Fibroblast of skin of left biceps (primary cell): ENCODE data around the gene EMC8.

Experiments
- DNase-seq, 2 experiments: peaks; one replicate each; pipeline ENCODE4 v3.0.0-alpha.2; 2013; ENCODE audit warnings: low read depth in 2 of 2

Gene EMC8

DNA sequence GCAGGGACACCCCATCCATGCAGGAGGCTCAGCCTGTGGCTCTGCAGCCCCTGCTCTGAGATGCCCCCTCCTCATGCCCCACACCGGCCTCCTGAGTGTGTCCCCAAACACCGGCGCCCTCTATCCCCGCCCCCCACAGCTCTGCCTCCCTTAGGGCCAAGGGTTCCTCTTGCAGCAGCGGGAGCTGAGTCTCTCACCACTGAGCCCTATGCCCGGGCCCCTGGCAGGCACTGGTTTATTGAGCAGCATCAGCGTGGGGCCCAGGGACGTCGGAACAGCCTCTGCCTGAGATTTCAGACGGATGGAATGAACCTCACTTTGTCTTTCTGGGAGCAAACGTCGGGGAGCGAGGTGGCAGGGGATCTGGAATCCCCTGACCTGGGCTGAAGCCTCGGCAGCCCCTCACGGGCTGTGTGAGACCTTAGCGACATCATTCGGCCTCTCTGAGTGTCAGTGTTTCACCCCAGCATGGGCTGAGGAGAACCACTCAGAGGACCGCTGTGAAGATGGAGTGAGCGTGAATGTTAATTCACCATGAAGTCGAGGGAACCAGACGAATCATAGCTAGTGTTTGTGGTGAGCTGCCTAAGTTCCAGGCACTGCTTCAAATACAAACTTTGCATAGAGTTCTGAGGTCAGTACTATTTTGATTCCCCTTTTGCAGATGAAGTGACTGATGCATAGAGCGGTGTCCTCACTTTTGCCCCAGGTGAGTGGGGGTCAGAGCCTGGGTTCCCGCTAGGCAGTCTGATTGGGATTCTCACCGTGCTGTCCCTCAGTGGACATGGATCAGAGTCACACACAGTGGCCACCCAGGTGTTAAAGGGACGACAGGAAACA, 43.2 kb downstream of the EMC8 start:
- DNase-seq, result no peak

DNA sequence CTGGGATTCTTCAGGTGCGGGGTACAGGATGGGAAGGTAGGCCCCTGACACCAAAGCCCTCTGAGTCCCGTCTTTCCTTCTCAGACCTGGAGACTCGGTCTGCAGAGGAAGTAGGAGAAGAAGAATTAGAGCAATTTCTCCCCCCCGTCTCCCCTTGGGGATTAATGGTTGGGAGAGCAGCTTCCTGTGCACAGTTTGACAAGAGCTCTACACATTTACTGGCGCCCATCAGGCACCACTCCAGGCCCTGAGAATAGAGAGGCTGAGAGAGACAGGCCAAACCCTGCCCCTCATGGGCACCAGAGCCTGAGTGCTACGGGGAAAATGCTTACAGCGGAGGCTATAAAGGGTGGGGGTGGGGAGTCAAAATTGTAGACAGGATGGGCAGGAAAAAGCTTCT, 44.9 kb downstream of the EMC8 start:
- DNase-seq, result no peak

DNA sequence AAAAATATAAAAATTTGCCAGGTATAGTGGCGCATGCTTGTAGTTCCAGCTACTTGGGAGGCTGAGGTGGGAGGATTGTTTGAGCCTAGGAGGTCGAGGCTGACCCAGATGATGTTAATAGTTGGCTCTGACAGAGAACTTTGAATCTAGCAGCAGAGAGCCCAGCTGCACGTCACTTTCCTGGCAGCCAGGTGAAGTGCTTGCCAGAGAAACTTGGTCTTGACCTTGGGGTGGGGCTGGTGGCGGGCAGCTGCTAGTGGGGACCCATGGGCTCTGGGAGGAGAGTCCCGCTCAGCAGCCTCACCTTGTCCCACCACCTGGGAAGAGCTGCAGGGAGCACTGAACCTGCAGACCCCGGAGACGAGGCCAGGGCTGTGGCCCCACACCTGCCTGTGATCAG, 45.4 kb downstream of the EMC8 start:
- no peak for DNase-seq

DNA sequence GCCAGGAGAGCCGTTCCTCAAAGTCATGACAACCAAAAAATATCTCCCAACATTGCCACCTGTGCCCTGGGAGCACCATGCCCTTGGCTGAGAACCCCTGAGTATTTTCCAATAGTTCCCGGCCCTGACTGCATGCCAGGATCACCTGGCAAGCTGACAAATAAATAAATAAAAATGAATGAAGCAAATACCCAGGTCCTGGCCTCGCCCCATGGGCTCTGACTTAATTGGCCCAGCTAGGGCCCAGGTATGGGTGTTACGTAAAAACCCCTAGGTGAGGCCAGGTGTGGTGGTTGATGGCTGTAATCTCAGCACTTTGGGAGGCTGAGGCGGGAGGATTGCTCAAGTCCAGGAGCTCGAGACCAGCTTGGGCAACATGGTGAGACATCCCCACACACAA, 45.8 kb downstream of the EMC8 start:
- no peak for DNase-seq

DNA sequence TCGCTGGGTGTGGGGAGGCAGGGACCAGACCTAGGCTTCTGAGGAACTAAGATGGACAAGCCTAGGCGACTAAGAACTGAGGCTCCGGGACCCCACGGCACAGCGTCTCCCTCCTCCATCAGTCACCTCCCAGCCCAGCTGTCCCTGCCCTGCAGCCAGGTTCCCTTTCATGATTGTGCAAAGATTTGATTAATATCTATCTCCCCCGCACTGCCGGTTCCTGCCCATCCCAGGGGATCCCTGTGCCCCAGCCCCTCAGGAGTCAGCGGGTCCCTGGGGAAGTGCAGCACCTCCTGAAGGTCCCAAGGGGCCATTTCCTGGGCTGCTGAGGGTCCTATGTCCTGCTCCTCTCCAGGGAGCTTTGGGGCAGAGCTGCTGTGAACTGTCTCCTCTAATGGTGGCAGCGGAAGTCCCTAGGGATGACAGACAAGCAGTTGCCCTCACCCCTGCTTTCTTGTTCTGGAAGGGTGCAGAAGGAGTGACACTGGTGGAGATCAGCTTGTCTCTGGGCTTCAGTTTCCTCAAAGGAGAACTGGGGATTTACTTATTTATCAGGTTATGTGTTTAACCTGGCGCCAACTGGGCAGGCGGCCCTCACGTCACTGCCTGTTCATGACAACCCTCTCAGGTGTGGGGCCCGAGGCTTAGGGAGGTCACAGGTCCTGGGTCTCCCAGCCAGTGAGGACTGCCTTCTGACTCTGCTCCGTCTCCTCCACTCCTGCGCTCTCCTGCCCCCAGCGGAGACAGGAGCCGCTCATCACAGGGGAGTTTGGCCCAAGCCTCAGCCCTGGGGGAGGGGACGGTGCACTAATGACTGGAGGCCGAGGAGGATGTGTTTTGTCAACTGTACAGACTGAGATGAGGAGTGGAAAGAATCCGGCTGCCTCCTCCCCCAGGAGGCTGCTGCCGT, 46.6 kb downstream of the EMC8 start:
- no peak for DNase-seq

DNA sequence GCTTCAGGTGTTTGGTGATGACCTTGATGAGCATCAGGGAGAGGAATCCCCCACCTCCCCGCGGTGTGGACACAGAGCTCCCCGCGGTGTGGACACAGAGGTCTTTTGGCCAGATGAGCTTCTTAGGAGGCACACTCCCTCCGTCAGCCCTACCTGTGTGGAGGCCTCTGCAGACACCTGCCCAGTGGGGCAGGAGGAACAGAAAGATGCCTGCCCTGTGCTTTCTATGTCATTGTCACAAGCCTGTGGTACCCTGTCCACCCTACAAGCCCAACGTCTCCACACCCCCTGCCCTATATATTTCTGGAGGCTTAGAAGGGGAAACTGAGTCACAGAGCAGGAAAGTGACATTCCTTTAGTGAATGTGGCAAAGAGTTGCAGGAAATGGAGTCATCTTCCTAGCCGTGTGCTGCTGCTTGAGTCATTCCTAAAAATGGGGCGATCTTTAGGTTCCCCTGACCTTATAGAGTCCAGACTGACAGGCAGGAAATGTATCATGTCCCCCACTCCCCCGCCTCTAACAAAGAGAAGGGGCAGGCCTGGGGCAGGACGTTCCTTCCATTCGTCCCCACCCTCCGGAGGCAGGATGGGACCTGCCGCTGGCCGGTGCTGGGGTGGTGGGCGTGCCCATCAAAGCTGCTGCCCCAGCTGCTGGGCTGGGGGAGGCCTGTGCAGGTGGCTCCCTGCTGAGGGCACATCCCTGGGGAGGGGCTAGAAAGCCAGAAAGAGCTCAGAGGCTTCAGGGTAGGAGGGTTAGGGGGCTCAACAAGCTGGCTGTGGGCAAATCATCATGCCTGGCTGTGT, 47.4 kb downstream of the EMC8 start:
- DNase-seq, result no peak

DNA sequence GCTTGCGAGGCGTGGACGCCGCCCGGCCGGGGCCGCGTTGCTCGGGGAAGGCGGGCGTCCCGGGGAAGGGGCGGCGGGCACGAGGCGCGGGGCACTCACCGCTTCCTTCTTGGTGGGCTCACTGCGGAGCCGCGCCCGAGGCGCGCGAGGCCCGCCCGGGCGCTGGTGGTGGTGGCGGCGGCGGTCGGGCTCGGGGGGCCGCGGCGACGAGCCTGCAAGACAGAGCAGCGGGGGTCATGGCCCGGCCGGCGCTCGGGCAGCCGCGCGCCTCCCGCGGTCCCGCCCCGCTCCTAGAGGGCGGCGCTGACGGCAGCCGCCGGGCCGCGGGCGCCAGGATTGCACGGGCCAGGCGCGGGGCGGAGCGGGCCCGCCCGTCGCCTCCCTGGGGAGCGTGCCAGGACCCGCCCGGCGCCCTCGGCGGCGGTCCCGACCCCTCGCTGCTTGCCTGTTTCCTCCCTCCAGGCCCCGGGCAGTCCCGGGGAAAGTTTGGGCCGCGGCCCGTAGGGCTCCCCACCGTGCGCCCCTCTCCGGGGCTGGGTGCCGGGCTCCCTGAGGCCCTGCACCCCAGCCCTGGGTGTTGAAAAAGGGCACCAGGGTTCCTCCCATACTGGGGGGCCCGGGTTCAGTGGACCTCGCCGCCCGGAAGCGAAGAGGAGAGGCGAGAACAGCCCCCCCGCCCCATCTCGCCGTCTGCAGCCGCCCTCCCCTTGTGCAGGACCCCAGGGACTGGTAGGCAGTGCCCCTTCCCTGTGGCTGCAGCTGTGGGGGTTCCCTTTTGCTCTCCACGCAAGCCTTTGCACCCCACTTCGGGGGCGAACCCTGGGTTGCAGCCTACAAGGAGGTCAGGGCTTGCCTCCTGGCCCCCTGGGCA, 48.3 kb downstream of the EMC8 start, which contains the start of gene C16orf74:
Gene C16orf74 (minus strand): TSS at position 270 of the 871 bp plus-strand sequence. CDS start 15,879 bp downstream, outside the sequence.
- DNase-seq, result no peak

- no peak for DNase-seq
Measured at GRCh38 chr16:85750146-85750826, 49.1 kb downstream of the EMC8 start.

DNA sequence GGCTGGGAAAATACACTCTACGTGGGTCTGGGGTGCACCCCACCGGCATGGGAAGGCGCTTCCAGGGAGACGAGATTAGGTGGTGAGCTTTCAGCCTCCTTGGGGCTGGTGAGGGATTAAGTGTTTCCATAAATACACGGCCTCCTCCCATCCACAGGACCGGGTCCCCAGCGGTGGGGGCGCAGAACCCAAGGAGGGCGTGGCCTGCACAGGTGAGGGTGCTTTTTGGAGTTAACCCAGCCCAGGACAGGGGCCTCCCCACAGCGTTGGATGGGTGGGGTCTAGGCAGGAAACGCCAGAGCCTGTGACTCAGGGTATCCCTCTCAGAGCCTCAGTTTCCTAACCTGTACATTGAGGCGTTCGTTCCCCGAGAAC, 49.6 kb downstream of the EMC8 start:
- no peak for DNase-seq

GRCh38 chr16:85746460-85747215, 52.7 kb downstream of the EMC8 start:
- DNase-seq, result no peak

DNA sequence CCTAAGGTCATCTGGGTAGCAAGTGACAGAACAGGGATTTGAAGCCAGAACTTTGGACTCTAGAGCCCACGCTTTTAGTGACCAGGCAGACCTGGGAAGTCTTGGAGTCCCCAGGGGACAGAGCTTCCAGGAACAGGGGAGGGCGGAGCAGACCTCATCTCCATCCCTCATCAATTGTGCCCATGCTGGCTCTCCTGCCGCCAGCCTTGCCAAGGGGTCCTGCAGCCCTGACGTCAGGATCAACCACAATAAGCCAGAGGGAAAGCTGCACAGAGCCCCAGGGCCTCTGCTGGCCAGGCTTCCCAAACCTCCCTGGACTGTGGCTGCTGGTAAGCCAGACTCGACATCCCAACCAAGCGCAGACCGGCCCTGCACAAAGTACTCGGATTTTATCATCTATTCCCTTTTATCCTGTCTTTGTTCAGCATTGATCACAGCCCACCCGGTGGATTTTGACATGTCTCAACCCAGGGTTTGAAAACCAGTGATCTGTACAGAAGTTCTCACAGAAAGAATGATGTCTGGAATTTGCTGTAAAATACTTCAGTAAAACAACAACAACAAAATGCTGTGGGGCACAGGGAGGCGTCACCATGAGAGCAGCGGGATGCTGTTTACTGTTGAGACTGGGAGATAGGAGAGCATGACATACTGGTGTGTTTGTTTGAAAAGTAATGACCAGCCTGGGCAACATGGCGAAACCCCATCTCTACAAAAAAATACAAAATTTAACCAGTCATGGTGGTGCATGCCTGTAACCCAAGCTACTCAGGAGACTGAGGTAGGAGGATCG, 60.2 kb downstream of the EMC8 start:
- DNase-seq, result no peak

DNA sequence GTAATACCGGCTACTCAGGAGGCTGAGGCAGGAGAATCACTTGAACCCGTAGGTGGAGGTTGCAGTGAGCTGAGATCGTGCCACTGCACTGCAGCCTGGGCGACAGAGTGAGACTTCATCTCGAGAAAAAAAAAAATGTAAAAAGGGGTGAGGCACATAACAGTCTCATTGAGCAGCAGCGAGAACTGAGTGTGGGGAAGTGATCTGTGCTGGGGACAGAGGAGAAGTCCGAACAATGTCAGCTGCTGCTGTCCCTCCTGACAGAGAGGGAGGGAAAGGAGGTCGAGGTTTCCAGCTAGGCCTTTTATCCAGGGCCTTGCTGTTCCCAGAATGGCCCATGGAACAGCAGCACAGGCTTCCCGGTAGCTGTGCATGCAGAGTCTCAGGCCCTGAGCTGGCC, 62.4 kb downstream of the EMC8 start:
- no peak for DNase-seq

DNA sequence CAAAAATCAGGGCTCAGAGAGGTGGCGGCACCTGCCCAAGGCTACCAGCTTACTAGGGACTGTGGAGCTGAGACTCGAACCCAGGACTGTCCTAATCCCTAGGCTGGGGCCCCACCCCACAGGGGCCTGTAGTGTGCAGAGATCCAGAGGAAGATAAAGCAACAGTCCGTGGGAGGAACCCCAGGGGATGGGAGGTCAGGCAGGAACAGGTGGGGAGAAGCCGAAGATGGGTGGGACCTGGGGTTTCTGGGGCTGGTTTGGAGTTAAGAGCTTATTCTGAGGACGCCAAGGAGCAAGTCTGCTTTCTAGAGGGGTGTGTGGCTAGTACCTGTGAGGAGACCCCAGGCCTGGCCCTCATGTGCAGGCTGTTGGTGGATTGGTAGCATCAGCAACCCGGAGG, 63.4 kb downstream of the EMC8 start:
- DNase-seq, result no peak

- DNase-seq, result no peak
Measured at GRCh38 chr16:85735225-85735635, 64.1 kb downstream of the EMC8 start.

GRCh38 chr16:85734311-85735017, 64.9 kb downstream of the EMC8 start:
- no peak for DNase-seq

GRCh38 chr16:85733839-85734170, 65.5 kb downstream of the EMC8 start:
- DNase-seq, result no peak

- DNase-seq, result no peak
Measured at GRCh38 chr16:85733155-85733838, 66.0 kb downstream of the EMC8 start.

DNA sequence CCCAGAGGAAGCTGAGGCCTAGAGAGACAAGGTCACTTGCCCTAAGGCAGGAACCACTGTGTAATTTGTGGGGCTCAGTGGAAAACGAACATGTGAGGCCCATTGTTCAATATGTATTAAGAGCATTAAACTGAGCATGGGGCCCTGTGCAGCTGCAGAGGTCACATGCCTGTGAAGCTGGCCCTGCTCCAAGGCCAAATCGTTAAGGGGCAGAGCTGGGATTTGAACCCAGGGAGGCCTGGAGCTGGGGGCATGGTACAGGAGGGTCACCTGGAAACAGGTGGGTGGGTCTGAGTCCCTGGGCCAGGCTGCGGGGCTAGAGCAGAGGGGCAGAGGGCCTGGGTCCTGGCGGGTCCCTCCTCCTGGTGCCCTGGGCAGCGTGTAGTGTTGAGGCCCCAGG, 68.2 kb downstream of the EMC8 start:
- no peak for DNase-seq
